GM03348 (cell line): ENCODE data around the gene PACSIN2.
"Not testable (repeated sequence)": the region's sequence is repeated elsewhere in the genome, so short reads cannot be mapped to it uniquely, and the experiment has no call there.

Experiments
- DNase-seq: peaks from one replicate; pipeline ENCODE4 v3.0.0; 2012; ENCODE audit warnings: low spot score

PACSIN2 gene

DNA sequence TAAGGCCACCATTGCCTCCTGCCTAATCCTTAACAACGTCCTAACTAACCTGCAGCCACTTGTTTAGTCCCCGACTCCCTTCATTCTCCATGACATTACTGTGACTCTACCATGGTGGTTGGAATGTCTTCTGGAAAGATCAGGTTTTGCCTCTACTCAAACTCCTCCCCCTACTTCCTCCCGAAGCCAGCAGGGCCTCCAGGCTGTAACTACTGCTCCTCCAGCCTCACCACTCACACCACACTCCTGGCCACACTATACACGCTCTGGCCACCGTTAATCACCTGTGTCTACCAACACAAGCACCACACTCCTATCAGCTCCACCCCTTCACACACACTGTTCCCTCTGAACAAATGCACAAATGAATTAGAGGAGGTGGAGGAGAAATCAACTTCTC is 69.2 kb downstream of the PACSIN2 start:
- no peak for DNase-seq

DNA sequence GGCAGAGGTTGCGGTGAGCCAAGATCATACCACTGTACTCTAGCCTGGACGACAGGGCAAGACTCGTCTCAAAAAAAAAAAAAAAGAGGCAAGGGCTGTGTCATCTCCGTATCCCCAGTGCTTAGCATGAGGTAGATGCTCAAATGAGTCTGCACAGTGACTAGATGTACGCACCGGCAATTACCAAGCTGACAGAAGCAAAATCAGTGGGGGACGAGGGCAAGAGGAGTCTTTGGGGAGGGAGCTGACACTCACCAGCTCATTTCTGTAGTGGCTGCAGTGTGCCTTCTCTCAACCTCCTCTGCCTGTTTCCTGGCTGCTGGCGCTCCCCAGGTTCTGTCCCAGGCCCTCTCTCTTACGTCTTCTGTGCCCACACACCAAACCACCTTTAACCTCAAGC is 69.9 kb downstream of the PACSIN2 start:
- DNase-seq, result no peak

DNA sequence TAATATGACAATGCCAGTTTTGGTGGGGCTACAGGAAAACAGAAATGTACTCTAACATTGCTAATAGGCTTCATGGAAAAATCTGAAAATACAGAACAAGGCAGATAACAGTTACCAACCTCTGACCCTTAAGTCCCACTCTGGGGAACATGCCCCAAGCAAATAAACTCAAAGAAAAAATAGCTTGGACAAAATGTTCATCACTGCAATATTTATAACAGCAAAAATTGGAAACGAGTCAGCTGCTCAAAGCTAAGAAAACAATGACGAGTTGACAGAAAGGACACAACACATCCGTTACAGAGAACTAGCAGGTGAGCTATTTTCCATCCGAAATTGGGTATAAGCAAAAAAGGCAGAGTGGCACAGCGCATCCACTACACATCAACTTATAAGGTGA is 70.5 kb downstream of the PACSIN2 start:
- no peak for DNase-seq

DNA sequence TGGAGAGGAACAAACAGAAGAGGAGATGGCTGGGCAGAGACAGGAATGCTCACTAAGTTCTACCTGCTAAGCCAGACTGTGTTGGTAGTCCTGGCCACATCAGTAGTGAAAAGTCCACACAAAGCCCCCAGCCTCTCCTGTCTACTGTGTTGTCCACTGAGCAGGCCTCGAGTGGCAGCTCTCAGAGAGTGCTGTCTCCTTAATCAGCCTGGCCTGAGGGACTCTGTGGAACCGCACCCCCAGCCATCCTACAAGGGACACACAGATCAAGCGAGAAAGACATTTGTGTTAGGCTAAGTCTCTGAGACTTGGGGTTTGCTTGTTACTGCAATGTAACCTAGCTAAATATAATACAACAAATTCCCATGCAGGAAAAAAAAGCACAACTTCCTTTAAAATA is 71.0 kb downstream of the PACSIN2 start:
- no peak for DNase-seq

DNA sequence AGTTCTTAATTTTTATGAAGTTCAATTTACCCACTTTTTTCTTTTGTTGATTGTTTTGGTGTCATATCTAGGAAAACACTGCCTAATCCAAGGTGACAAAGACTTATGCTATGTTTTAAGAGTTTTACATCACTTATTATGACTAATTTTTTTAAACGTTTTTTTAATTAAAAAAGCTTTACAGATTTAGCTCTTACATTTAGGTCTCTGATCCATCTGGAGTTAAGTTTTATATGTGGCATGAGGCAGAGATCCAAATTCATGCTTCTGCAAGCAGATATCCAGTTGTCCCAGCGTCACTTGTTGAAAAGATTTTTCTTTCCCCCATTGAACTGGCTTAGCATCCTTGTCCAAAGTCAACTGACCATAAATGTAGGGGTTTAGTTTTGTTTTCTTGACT is 72.6 kb downstream of the PACSIN2 start:
- DNase-seq, result no peak

DNA sequence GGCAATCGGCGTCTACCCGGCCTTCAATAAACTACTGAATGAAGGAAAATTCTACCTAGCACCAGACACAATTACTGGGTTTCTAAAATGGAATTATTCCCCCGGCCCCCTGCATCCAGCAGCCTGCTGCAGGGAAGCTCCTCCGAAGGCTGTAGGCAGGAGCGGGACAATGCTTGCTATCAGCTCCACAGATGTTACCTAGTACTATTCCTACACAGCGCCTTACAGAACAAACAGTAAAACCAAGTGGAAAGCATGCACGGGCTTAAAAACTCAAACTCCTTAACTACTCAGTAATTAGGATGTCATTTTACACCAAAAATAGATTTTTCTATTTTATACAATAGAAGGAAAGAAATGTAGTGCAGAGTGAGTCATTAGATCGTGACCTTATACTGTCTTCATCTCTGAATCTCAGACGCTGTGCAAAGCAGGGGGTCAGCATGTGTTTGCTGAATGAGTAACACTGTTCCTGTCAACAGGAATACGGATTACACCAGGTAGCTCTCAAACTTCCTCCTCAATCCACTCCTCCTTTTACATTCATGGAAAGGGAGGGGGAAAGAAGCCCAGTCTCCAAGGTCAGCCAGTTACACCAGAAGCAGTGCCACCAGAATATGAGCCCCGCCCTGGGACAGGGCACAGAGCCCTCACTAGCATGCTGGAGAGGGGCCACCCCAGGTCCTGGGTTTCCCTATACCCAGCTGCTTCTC is 74.9 kb downstream of the PACSIN2 start:
- peak; percentile 67 for DNase-seq

DNA sequence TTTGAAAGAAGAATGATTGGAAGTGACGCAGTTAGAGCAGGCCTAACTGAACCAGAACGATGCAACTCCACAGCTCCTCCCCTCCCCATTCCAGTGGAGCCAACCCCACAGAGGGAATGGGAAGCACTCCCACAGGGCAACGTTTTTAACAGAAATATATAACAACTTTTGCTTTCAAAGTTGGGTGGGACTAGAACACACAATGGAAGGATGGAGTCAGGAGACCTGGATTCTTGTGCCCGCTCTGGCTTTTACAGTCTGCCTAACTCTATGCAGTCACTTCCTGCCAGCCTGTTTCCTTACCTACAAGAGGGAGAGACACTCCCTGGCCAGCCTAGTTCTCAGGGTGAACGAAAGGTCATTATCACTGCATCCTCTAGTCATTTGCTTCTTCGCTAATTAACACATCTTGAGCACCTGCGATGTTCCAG is 75.5 kb downstream of the PACSIN2 start:
- no peak for DNase-seq

DNA sequence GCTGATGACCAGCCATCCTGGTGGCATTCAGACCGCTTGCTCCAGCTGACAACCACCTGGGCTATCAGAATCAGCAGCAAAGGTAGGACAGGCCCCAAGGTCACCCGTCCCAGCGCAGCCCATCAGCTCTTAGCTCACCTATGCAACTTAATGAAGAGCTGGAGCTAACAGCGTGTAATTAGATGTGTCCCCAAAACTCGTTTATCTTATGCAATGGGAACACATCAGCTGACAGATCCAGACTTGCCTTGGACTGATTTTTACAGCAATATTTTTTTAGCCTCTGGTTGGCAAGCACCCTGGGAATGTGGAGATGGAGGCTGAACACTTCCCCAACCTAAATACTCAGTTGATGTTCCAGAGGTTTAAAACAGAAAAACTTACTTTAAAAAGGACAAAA is 76.0 kb downstream of the PACSIN2 start:
- DNase-seq, result no peak

DNA sequence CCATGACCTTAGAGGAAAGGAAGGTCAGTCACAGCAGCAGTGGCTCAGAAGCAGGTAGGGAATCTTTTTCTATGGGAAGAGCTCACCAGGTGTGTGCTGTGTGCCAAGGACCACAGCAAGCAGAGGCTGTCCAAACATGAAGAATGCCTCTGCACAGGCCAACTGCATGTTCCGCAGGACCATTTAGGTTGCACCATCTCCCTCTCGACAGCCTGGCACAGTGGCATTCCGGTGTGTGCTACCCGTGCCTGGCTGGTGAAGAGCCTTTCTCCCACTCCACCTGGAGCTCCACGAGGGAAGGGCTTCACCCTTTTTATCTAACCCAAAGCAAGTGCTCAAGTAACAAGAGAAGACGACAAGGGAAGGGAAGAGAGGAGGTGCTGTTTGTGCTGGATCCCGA is 76.5 kb downstream of the PACSIN2 start:
- DNase-seq, result no peak

DNA sequence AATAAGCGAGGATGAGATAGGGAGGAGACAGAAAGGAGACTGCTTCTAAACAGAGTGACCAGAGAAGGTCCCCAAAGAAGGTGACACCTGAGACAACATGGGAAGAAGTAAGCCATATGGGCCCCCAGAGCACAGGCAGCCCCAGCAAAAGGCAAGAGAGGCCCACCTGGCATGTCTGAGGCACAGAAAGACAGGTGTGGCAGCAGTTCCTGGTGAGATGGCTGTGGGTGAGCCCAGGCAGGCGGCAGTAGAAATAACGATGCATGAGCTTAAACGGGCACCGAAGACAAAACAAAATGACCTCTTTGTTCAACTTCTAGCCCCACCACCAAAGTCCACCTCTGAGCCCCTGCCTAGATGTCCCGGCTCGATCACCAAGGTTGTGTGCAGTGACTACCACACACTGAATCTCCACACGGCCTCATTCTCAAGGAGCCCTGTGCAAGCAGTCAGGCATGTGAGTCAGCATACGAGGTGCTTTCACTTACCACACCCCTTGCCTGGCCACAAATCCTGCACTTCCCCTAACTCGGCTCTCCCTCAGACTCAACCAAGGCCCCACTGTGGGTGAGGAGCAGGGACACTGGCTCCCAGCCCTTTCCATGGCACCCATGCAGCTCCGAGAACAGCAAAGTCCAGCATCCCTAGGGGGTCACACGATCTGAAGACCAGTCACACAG is 77.6 kb downstream of the PACSIN2 start:
- peak; percentile 76 for DNase-seq

DNA sequence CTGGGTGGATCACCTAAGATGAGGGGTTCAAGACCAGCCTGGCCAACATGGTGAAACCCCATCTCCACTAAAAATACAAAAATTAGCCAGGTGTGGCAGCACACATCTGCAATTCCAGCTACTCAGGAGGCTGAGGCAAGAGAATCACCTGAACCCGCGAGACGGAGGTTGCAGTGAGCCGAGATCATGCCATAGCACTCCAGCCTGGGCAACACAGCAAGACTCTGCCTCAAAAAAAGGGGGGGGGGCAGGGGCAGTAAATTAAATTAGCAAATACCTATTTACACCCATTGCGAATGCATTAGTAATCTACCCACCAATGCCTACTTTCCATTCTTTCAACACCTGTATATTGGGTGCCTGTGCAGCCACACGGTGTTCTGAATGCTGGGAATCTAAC is 78.3 kb downstream of the PACSIN2 start:
- not testable (repeated sequence) for DNase-seq

DNA sequence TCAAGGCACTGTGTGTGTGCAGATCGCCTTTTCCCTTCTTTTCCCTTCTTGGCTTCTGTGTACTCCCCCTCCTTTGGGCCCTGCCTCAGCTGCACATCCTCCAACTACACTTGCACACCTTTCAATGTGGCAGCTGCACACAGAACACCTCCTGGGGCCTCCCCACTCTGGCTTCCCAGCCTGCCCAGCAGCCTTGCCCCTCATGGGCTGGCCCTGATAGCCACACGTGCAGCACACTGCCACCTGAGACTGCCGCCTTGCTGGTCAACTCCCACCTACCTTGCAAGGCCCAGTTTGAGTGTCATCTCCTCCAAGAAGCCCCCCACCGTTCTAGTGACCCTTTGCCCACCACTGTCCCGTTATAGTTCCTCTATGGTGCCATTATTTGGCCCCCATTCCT is 80.6 kb downstream of the PACSIN2 start:
- DNase-seq, result no peak

DNA sequence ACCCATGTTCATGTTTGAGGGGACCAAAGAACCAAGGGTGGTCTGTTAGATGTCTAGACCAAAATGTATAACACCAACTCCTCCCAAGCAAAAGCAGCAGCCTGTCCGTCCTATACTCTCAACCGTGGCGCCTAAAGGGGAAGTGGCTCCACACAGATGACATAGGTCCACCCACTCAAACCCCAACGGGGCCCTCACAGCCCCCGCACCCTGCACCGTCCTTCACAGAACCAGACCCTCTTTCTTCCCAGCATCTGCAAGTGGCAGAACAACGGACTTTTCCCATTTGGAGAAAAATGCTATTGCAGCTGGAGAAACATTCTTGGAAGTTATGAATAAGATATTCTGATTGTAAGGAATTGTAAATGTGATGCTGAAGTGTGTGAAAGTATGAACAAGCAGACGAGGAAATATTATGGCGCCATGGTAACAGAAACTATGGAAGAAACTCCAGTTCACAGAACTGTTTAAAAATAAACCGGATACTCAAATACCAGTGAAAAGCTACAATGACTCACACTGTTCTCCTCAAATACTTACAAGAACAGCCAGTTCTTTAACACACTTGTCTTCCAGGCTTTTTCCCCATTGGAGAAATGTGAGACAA is 81.4 kb downstream of the PACSIN2 start:
- peak; percentile 83 for DNase-seq

DNA sequence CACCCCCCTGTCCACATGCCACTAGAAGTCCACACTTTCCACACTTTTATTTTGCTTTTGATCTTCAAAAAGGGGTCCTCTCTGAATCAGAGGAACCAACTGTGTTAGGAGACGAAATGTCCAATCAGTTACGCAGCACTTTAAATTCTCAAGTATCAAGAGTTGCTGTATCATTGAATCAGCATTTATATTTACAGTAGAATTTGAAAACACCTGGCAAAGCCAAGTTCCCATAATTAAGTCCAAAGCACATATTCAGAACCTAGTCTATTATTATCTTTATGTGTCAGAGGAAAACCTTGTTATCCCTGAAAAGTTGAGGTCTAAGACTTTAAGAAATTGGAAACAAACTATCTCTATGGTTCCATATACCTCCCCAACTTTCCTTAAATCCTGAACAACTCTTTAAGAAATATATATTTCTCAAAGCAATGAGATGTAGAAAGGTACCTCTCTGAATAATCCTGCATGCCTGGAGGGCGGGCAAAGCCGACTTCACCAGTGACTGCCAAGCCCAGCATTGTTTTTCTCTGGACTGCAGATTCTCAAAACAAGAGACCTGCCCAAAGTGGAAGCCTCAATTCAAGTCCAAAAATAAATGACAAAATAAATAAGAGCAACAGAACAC is 82.0 kb downstream of the PACSIN2 start:
- DNase-seq, result no peak

DNA sequence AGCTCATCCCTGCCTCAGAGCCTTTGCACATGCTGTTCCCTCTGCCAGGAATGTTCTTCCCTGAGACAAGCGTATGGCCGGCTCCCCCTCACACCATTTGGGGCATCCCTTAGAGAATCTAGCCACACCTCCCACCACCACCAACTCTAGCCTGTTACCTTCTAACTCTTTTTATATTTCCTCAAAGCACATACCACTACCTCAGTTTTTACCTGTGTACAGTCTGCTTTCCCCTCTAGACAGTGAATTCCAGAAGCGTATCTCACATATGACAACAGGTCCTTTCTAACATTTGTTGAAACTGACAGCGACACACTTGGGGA is 82.8 kb downstream of the PACSIN2 start:
- DNase-seq, result no peak

DNA sequence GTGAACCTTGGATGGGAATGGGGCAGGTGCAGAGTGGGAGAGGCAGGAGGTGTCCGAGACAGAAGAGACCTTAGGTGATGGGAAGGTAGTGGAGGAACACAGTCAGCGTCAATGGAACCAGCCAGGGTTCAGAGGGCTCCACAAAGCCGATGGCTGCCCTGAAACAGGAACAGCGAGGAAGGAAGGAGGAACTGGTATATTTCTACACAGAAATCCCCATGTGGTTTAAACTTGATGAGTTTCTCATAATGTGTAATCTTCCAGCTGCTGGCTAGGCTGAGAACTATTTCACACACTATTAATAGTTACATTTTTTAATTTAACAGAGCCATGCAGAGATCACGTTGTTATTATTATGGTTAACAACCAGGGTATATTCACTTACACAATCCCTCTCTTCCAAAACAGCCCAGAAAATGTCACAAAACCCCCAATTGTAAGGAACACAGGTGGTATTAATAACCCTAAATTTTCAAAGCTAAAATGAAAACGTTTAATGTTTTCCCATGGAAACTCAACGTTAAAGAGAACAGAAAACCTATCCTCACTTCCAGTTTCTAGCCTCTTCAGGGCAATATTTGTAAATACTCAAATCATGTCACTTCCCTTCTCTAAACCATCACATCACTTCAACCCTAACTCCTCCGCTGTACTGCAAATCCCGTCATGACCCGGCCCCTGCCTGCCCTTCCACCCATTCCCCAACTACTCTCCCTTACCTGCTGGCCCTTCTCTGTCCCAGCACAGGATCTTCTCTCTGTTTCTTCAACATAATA is 83.3 kb downstream of the PACSIN2 start:
- DNase-seq, result peak; percentile 64

DNA sequence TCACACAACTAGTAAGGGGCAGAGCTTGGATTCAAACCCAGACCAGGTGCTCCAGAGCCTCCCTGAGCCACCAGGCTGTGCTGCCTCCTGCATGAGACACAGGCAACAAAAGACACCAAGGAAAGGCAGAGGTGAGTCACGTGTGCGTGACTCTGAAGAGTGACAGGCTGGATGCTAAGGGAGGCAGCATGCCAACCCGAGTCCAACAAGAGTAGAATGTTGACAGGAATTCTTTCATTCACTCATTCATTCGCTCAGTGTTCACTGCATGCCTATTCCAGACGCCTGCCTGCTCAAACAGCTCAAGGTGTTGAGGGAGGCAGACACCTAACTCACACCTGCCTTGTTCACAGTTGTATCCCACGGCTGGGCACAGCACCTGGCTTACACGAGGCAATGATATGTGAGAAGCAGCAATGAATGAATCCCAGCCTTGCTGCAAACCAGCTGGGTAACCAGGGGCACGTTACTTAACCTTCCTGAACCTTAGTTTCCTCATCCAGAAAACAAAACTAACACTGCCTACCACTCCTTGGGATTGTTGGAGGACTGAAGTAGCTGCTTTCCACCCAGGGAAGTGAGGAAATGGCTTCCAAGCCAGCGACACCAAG is 84.0 kb downstream of the PACSIN2 start:
- peak; percentile 31 for DNase-seq

DNA sequence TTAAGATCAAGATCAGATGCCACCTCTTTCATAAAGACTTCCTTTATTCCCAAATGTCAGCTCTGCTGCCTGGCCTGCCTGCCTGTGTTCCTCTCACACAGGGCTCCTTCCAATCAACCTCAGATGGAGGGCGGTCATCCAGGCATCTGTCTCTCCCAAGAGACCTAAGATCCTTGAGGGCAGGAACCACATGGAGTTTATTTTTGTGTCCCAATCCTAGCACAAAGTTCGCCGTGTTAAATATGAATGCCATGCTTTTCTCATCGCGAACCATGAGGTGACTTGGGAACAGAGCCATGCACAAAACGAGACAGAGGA is 85.2 kb downstream of the PACSIN2 start:
- no peak for DNase-seq

DNA sequence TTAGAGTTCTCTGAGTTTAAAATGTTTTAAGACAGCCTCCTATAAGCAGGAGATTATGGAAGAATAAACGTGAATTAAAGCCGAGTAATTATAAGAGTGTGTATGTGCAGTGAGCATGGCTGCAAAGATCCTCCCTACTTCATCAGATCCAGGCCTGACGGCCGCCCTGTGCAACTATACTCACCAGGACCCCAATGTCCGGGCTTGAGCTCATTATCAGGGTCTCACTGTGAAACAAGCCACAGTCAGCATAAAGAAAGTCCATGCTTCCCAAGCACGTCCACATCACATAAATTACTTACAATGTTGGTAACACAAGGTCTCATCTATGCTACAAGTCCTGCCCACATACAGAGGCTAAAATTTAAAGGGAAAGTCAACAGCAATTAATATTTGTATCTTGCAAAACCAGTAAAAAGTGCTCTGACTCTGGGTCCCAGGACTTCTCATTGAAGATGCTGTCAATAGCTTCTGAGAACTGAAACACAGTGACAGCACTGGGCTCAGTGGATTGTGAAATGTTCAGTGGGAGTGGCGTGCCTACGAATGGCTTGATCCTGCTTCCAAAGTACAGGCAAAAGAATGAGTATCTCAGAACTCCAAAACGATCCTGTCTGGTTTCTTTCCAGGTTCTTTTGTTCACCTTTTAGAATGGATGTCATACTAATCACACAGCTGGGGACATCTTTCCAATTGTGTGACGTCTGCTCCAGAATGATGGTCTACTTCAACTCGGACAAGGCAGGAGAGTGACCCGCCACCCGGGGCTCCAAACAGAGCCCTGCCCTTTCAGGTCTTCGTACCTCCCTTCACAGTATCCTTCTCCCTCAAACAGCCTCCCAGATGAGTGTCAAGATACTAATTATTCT is 85.7 kb downstream of the PACSIN2 start:
- DNase-seq, result peak; percentile 62

DNA sequence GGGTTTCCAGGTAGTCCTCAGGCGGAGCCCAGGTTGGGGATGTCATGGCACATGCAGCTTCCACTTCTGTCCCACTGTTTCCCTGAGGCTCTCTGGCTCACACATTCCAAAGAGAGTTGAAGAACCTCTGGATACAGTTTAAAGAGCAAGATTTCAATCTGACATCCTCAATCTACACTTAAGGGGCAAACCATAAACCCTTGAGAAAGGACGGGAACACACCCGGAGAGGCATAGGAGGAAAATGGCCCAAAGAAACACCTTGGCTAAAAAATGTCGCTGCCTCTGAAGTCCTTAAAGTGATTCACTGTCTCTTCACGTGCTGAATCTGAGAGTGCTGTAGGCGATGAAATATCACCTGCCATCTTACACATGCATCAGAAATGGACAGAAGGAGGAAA is 87.0 kb downstream of the PACSIN2 start:
- no peak for DNase-seq

DNA sequence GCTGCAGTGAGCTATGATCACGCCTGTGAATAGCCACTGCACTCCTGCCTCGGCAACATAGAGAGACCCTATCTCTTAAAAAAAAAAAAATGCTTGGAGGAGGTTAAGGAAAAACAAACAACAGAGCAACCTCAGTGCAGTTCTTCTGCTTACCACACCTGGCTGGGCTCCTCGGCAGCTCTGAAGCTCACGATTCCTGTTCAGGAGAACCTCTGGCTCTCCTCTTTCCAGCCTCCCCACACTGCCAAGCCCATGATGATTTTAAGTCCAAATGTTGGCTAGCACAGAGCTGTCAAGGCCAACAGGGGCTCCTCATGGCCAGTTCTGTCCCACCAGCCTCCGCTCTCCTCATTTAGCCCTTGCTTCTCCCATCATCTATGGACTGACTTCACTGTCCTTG is 88.2 kb downstream of the PACSIN2 start:
- no peak for DNase-seq
